GM12801 (cell line): ENCODE measurements around the gene STIM2.

Experiments
- CTCF ChIP-seq: IDR thresholded peaks from one replicate; pipeline ENCODE4 v1.5.1; 2011; ENCODE audit warnings: control low read depth; ENCODE audit not compliant: insufficient read length; ENCODE audit errors: extremely low read depth

Gene STIM2

GRCh38 chr4:27013012-27013411 lies 152.4 kb downstream of the STIM2 start:
- TF ChIP-seq CTCF = no peak

DNA sequence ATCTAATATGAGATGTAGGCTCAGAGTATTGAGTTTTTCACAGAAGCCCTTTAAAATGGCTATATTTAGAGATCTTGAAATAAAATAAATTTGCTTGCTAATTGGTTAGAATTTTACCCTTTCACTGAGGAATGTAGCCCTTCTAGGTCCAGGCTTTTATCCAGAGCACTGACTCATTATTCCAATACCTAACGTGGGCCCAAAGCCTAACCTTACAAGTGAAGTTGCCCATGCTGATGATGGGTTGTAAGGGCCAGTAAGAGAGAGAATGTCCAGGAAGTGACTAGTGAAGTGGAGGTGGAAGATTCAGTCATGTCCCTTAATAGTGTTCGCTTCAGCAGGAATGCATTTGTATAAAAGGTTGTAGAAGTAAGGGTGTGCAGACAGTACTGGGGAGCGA lies 155.9 kb downstream of the STIM2 start:
- TF ChIP-seq CTCF = no peak

GRCh38 chr4:27017623-27018022 lies 157.0 kb downstream of the STIM2 start:
- TF ChIP-seq CTCF = no peak

DNA sequence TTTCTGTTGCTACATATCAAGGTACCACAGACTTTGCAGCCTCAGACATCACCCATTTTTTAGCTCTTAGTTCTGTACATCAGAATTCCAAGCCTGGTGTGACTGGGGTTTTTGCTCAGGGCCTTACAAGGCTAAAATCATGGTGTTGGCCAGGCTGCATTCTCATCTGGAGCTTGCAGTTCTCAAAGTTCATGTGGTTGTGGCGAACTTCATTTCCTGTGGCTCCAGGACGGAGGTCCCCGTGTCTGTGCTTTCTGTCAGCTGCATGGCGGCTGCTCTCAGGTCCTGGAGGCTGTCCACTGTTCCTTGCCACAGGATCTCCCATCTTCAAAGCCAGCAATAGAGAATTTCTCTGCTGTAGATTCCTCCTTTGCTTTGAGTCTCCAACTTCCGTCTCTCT lies 157.4 kb downstream of the STIM2 start:
- no peak for TF ChIP-seq CTCF

- no peak for TF ChIP-seq CTCF
Measured at GRCh38 chr4:27018910-27019309, 158.3 kb downstream of the STIM2 start.

GRCh38 chr4:27019766-27020165 lies 159.1 kb downstream of the STIM2 start:
- TF ChIP-seq CTCF = no peak

DNA sequence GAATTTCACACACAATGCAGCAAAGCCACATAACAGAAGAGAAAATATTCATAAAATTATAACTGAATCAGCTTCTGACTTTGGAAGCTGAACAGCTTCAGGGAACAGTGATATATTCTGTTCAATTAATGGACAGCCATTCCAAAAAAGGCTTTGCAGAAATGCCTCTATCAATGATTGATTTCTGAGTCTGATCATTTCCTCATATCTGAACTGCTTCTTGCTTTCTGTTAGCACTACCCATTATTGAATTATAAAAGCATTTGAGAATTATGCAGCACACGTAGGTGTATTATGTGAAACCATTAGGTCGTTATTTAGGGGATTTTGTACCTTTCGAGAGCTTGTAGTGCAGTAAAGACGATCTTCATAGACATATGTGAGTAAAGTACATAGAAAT lies 159.6 kb downstream of the STIM2 start:
- TF ChIP-seq CTCF = no peak

DNA sequence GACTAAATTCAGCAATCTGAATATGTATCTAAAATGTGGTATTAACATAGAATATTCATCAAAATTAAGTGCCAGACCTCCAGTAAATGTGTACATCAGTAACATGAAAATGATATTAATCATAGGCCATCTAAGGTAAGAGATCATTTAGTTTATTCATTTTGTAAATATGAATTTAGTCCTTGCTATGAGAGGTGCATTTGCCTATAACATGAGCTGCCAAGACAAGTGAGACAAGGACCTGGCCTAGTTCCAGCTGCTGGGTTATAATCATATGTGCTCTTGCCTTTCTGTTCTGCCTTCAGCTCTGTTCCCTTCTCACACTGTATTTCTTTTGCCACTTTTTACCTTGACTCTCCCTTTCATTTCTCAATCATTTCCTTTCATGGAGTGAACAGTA lies 160.0 kb downstream of the STIM2 start:
- TF ChIP-seq CTCF = no peak
